ENCODE measurements around the gene SLC37A4. TPM values are rescaled to one million over a fixed set of nuclear protein-coding genes. Genes with fewer than 3 reads are reported as not detected.

SLC37A4 gene
- total and polyA plus RNA-seq, 2 of the 8 experiments (the other 6 are each of a cell fraction or from before 2014, with no cell fraction given) = 35.1 to 91.9 TPM

DNA sequence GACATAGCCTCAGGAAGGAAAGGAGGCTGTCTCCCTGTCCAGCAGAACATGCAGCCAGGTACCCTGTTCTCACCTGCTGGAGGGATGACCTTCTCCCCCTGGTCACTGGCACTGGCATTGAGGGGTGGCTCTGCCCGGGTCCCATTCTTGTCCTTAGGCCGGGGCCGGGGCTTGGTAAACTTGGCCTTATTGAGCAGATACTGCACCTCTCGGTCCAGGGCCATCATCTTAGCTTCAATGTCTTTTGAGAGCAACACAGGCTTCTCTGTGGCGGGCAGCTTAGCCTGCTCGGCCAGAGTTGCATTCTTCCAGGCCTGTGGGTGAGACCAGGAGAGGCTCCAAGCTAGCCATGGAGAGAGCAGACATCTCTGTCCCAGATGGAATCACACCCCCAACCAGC, 15.8 kb upstream of the SLC37A4 start (continued):
- TF ChIP-seq MAFK (IDR thresholded peaks at IDR 0.05; ENCODE audit: low read depth, low read length) (no peak), RAD21 (IDR thresholded peaks at IDR 0.05 in 1 of 2, conservative IDR thresholded peaks at IDR 0.05 in 1 of 2; ENCODE audit: low read depth in 2 of 2, low read length in 2 of 2) (no peak), CTBP2 (IDR thresholded peaks at IDR 0.05; ENCODE audit: borderline replicate concordance, insufficient read depth, insufficient read length, low read length) (no peak)
- TF ChIP-seq, protein P1, sequence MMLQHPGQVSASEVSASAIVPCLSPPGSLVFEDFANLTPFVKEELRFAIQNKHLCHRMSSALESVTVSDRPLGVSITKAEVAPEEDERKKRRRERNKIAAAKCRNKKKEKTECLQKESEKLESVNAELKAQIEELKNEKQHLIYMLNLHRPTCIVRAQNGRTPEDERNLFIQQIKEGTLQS (IDR thresholded peaks at IDR 0.05; ENCODE audit: insufficient read depth, low read depth, low read length) = no peak
